A673 (cell line): Measurements from ENCODE around the gene CAST. TPM values are rescaled to one million over a fixed set of nuclear protein-coding genes. Genes with fewer than 3 reads are reported as not detected.

Experiments used
- BruUV-seq: library from RNA; stranded (reverse); fragments of 400-500 nt; replicated peaks from 2 replicates; lab custom pipeline; 2021; lab: Mats Ljungman, UMichigan
- CTCF ChIA-PET: fragments of 300-600 bp; sonication (Branson Sonifier 250); formaldehyde crosslinking; loops from one replicate; lab custom pipeline; 2022; ENCODE audit warnings: antibody characterized with exemption; lab: Charles Lee
- POLR2A ChIA-PET: fragments of 300-600 bp; sonication (Branson Sonifier 250); formaldehyde crosslinking; loops from one replicate; lab custom pipeline; 2022; ENCODE audit warnings: antibody characterized with exemption; ENCODE audit not compliant: low non-redundant PET; lab: Charles Lee
- DNase-seq: peaks from one replicate; pipeline ENCODE4 v3.0.0-alpha.2; 2015; ENCODE audit warnings: low spot score
- H3K27ac ChIP-seq: fragments of 200-600 bp; sonication (generic); 2 replicates; pipeline ENCODE4 v1.5.1; 2016; ENCODE audit warnings: mixed run types, low read depth, mild to moderate bottlenecking, mixed read lengths, antibody characterized with exemption, low read length; ENCODE audit not compliant: poor library complexity, severe bottlenecking
- H3K27me3 ChIP-seq: fragments of 200-600 bp; sonication (generic); replicated peaks from 2 replicates; pipeline ENCODE4 v1.6.1; 2017; ENCODE audit warnings: mixed run types, low read depth, mild to moderate bottlenecking, mixed read lengths, antibody characterized with exemption, low read length; ENCODE audit not compliant: insufficient read depth, poor library complexity
- H3K36me3 ChIP-seq: fragments of 200-600 bp; sonication (generic); 2 replicates; pipeline ENCODE4 v1.6.1; 2016; ENCODE audit warnings: mixed run types, mild to moderate bottlenecking, mixed read lengths, antibody characterized with exemption, low read length; ENCODE audit not compliant: insufficient read depth, poor library complexity, severe bottlenecking
- H3K4me1 ChIP-seq: fragments of 200-600 bp; sonication (generic); 2 replicates; pipeline ENCODE4 v1.6.1; 2017; ENCODE audit warnings: mixed run types, mild to moderate bottlenecking, mixed read lengths, antibody characterized with exemption, low read length; ENCODE audit not compliant: insufficient read depth, poor library complexity, severe bottlenecking
- H3K4me3 ChIP-seq: fragments of 200-600 bp; sonication (generic); 2 replicates; pipeline ENCODE4 v1.5.1; 2016; ENCODE audit warnings: low read depth, mixed run types, mild to moderate bottlenecking, mixed read lengths, low read length; ENCODE audit not compliant: poor library complexity, severe bottlenecking
- H3K9me3 ChIP-seq: fragments of 200-600 bp; sonication (generic); 2 replicates; pipeline ENCODE4 v1.6.1; 2016; ENCODE audit warnings: mixed run types, low read depth, mild to moderate bottlenecking, mixed read lengths, antibody characterized with exemption, low read length; ENCODE audit not compliant: poor library complexity, severe bottlenecking
- EZH2 ChIP-seq: fragments of 200-600 bp; sonication (generic); IDR thresholded peaks from 2 replicates; pipeline ENCODE4 v1.6.1; 2017; ENCODE audit warnings: borderline replicate concordance, low read depth, mild to moderate bottlenecking, mixed read lengths, antibody characterized with exemption, low read length; ENCODE audit not compliant: poor library complexity, severe bottlenecking
- intact Hi-C: fragments of 100-400 bp; cut with micrococcal nuclease; formaldehyde crosslinking; loops from one replicate; pipeline ENCODE4 v1.10.0; 2022; ENCODE audit not compliant: unreplicated experiment
- total RNA-seq: library from RNA; stranded (reverse); gene quantifications from 2 replicates; pipeline ENCODE4 v1.2.3, GENCODE V29; 2021
- TF ChIP-seq, protein P1 (sequence below): fragments of 300-800, 200-600 bp; sonication (generic); conservative IDR thresholded peaks from 2 replicates; pipeline ENCODE4 v1.5.1; 2017; ENCODE audit warnings: low read depth, mild to moderate bottlenecking, antibody characterized with exemption, low read length, moderate library complexity, mixed read lengths

Gene CAST
- total RNA-seq, 1 experiment from 2014 or later: 66.8 TPM

DNA sequence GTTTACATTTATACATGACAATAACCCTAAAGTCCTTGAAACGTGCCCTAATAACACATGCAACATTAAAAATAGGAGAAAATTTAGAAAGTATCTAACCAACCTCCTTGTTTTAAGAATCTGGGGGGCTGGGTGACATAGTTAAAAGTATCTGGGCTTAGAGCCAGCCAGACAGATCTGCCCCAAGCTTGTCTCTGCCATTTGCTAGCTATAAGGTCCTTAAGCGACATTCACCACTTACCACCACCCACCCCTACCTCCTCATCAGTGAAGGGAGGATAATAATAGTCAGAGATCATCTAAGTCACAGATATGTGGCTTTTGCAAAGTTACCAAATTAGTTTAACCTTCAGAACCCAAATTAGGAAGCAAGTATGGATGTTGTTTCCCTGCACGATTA, 33.8 kb upstream of the CAST start:
- TF ChIP-seq, protein P1, sequence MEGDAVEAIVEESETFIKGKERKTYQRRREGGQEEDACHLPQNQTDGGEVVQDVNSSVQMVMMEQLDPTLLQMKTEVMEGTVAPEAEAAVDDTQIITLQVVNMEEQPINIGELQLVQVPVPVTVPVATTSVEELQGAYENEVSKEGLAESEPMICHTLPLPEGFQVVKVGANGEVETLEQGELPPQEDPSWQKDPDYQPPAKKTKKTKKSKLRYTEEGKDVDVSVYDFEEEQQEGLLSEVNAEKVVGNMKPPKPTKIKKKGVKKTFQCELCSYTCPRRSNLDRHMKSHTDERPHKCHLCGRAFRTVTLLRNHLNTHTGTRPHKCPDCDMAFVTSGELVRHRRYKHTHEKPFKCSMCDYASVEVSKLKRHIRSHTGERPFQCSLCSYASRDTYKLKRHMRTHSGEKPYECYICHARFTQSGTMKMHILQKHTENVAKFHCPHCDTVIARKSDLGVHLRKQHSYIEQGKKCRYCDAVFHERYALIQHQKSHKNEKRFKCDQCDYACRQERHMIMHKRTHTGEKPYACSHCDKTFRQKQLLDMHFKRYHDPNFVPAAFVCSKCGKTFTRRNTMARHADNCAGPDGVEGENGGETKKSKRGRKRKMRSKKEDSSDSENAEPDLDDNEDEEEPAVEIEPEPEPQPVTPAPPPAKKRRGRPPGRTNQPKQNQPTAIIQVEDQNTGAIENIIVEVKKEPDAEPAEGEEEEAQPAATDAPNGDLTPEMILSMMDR: no peak
- no peak for TF ChIP-seq EZH2
- Histone ChIP-seq H3K36me3 (no peaks in the 10 kb centered on the region), H3K27ac (no peak overlapping the region), H3K27me3 (no peaks in the 10 kb centered on the region), H3K4me1 (peaks cover 34% of the 10 kb centered on the region), H3K9me3 (no peaks in the 10 kb centered on the region), H3K4me3 (no peak overlapping the region)
- BruUV-seq: no TSS peak
- ChIA-PET CTCF (no interaction called here), POLR2A (no interaction called here)
- DNase-seq: no peak
- intact Hi-C loops: no loop called here

DNA sequence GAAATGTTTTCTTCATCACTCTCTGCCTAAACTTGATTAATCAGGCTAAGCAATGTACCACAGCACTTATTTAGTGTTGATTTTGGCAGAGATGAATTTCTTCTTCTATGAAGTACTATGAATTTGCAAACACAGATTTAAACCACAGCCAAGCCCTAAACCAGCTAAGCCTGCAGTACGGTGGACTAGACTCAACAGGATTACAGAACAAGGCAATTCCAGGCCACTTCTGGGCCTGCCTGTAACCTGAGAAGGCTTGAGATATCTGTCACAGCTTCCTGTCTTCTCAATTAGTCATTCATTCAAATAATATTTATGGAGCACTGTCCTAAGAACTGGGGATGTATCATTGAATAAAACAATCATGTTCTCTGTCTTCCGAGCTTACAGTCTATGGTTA, 32.4 kb upstream of the CAST start:
- TF ChIP-seq EZH2: no peak
- TF ChIP-seq, protein P1: no peak
- Histone ChIP-seq H3K27me3 (no peaks in the 10 kb centered on the region), H3K9me3 (no peaks in the 10 kb centered on the region), H3K4me1 (peaks cover 36% of the 10 kb centered on the region), H3K36me3 (no peaks in the 10 kb centered on the region), H3K4me3 (no peak overlapping the region), H3K27ac (peak overlapping the region; percentile 64)
- intact Hi-C loops: no loop called here
- POLR2A ChIA-PET: no interaction called here
- DNase-seq: peak; percentile 92
- BruUV-seq: no TSS peak
- CTCF ChIA-PET: interaction anchor here (0.8 kb wide), 1 partner anchor 15 kb away, joined by 3 read pairs; no protein-coding TSS in a partner anchor

DNA sequence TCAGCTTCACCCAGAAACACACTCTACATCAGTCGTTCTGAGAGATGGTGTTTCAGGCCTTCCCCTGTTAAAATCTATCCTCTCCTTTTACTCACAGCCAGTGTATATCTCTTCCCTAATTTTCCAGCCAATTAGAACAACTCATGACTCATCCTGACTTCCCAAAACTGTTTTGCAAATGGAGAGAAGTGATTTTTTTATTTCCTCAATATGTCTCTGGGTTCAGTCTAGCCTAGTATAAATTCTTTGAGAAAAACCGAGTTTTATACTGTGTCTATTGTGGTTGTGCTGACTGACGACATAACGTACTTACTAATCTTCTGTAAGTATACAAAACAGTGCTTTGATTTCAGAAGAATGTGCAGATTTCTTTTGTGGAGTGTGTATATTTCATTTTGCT, 28.4 kb upstream of the CAST start:
- Histone ChIP-seq H3K4me1 (peaks cover 27% of the 10 kb centered on the region), H3K9me3 (no peaks in the 10 kb centered on the region), H3K27me3 (no peaks in the 10 kb centered on the region), H3K4me3 (no peak overlapping the region), H3K36me3 (no peaks in the 10 kb centered on the region), H3K27ac (no peak overlapping the region)
- BruUV-seq: no TSS peak
- TF ChIP-seq, protein P1: no peak
- no peak for TF ChIP-seq EZH2
- ChIA-PET CTCF (no interaction called here), POLR2A (no interaction called here)
- no peak for DNase-seq
- intact Hi-C loops: no loop called here
